MCF 10A (cell line): ENCODE results near the gene CSH1. TPM values are rescaled to one million over a fixed set of nuclear protein-coding genes. Genes with fewer than 3 reads are reported as not detected.
"Not testable (repeated sequence)": the region's sequence is repeated elsewhere in the genome, so short reads cannot be mapped to it uniquely, and the experiment has no call there.

Experiments used
- BruUV-seq: library from RNA; stranded (reverse); fragments of 400-500 nt; replicated peaks from 2 replicates; lab custom pipeline; 2021; lab: Mats Ljungman, UMichigan
- CTCF ChIA-PET: fragments of 300-600 bp; sonication (Branson Sonifier 250); formaldehyde crosslinking; extraction: SDS; loops from one replicate; lab custom pipeline; 2021; ENCODE audit warnings: antibody characterized with exemption, inconsistent platforms; lab: Yijun Ruan, JAX
- POLR2A ChIA-PET: fragments of 300-600, 350-650 bp; sonication (Branson Sonifier 250); formaldehyde crosslinking; extraction: SDS; loops from one replicate; lab custom pipeline; 2020; ENCODE audit warnings: antibody characterized with exemption, inconsistent platforms; lab: Yijun Ruan, JAX
- DNase-seq: peaks from one replicate; pipeline ENCODE4 v3.0.0-alpha.2; 2018; ENCODE audit not compliant: unreplicated experiment
- H3K27ac Mint-ChIP-seq: one replicate; pipeline ENCODE4 v1.8.0; 2022; ENCODE audit warnings: mild to moderate bottlenecking, low read depth, mixed read lengths; ENCODE audit not compliant: unreplicated experiment
- H3K27me3 Mint-ChIP-seq: one replicate; pipeline ENCODE4 v1.8.0; 2022; ENCODE audit warnings: mixed read lengths; ENCODE audit not compliant: insufficient read depth, unreplicated experiment
- H3K36me3 Mint-ChIP-seq: one replicate; pipeline ENCODE4 v1.8.0; 2022; ENCODE audit warnings: mild to moderate bottlenecking, moderate library complexity, mixed read lengths; ENCODE audit not compliant: insufficient read depth, unreplicated experiment
- H3K4me1 Mint-ChIP-seq: one replicate; pipeline ENCODE4 v1.8.0; 2022; ENCODE audit warnings: mixed read lengths; ENCODE audit not compliant: insufficient read depth, unreplicated experiment
- H3K4me3 Mint-ChIP-seq: one replicate; pipeline ENCODE4 v1.8.0; 2022; ENCODE audit warnings: mild to moderate bottlenecking, moderate library complexity, mixed read lengths; ENCODE audit not compliant: unreplicated experiment
- H3K9me3 Mint-ChIP-seq: one replicate; pipeline ENCODE4 v1.8.0; 2022; ENCODE audit warnings: mixed read lengths; ENCODE audit not compliant: unreplicated experiment
- intact Hi-C: fragments of 100-400 bp; cut with micrococcal nuclease; formaldehyde crosslinking; loops from 2 replicates; pipeline ENCODE4 v1.14.1; 2022
- total RNA-seq: library from RNA; stranded (reverse); gene quantifications from 2 replicates; pipeline ENCODE4 v1.2.3, GENCODE V29; 2022
- TF ChIP-seq, protein P1 (sequence below): fragments of 200-600 bp; IDR thresholded peaks from one replicate; pipeline ENCODE4 v1.8.0; 2022; ENCODE audit warnings: antibody characterized with exemption, mild to moderate bottlenecking; ENCODE audit not compliant: unreplicated experiment

The CSH1 gene
- total RNA-seq, 1 experiment from 2014 or later = not detected

DNA sequence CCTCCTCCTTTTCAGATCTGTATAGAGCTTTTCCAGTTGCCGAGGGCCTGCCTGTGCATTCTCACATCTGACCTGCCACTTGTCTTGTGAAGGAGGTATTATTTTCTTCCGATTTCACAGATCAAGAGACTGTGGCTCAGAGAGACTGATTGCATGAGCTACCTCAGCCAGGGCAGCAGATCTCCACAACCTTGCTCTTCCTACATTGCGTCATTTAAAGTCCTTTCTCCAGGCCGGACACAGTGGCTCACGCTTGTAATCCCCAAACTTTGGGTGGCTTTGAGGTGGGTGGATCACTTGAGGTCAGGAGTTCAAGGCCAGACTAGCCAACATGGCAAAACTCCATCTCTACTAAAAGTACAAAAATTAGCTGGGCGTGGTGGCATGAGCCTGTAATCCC, 23.7 kb upstream of the CSH1 start:
- CTCF ChIA-PET = interaction anchor here (0.6 to 5.0 kb wide), 35 partner anchors 9 to 1946 kb away, joined by 3 to 63 read pairs (median 4); partner anchors contain the start of genes CD79B, CSHL1 and ICAM2
- DNase-seq, H3K4me1 Mint-ChIP-seq, POLR2A ChIA-PET, BruUV-seq, H3K36me3 Mint-ChIP-seq, H3K4me3 Mint-ChIP-seq, H3K27ac Mint-ChIP-seq, H3K9me3 Mint-ChIP-seq, intact Hi-C loops: not testable (repeated sequence)
- H3K27me3 Mint-ChIP-seq = peaks cover 13% of the 10 kb centered on the region

DNA sequence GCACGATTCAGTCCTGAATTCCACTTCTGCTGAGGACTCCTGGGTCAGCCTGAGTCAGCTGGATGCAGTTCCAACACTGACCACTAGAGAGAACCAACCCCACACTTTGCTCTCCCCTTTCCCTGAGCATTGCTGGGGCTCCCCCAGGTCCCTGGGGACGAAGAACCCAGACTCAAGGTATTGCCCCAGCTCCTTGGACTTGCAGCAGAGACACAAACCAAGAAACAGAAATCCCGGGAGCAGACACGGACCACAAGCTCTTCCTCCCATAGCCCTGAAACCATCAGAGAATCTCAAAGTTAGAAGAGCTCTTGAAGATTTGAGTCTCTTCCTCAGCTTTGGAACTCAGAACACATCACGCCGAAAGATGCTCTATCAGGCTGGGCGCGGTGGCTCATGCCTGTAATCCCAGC, 22.9 kb upstream of the CSH1 start:
- Mint-ChIP-seq H3K4me3 (no peak overlapping the region), H3K27me3 (peaks cover 13% of the 10 kb centered on the region), H3K9me3 (no peaks in the 10 kb centered on the region), H3K4me1 (peaks cover 5% of the 10 kb centered on the region), H3K36me3 (no peaks in the 10 kb centered on the region), H3K27ac (no peak overlapping the region)
- POLR2A ChIA-PET = interaction anchor here (0.6 kb wide), 1 partner anchor 112 kb away, joined by 4 read pairs; no protein-coding TSS in a partner anchor
- CTCF ChIA-PET = interaction anchor here (0.5 to 5.0 kb wide), 42 partner anchors 9 to 363 kb away, joined by 3 to 63 read pairs (median 4); partner anchors contain the start of genes CD79B, CSHL1 and ICAM2
- peak; percentile 64 for DNase-seq
- TF ChIP-seq, protein P1, sequence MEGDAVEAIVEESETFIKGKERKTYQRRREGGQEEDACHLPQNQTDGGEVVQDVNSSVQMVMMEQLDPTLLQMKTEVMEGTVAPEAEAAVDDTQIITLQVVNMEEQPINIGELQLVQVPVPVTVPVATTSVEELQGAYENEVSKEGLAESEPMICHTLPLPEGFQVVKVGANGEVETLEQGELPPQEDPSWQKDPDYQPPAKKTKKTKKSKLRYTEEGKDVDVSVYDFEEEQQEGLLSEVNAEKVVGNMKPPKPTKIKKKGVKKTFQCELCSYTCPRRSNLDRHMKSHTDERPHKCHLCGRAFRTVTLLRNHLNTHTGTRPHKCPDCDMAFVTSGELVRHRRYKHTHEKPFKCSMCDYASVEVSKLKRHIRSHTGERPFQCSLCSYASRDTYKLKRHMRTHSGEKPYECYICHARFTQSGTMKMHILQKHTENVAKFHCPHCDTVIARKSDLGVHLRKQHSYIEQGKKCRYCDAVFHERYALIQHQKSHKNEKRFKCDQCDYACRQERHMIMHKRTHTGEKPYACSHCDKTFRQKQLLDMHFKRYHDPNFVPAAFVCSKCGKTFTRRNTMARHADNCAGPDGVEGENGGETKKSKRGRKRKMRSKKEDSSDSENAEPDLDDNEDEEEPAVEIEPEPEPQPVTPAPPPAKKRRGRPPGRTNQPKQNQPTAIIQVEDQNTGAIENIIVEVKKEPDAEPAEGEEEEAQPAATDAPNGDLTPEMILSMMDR = peak; percentile 90
- intact Hi-C loops = loop anchor here (1.0 to 10.0 kb wide), 4 partner anchors 71 to 365 kb away; no protein-coding TSS in a partner anchor
- BruUV-seq = no TSS peak

DNA sequence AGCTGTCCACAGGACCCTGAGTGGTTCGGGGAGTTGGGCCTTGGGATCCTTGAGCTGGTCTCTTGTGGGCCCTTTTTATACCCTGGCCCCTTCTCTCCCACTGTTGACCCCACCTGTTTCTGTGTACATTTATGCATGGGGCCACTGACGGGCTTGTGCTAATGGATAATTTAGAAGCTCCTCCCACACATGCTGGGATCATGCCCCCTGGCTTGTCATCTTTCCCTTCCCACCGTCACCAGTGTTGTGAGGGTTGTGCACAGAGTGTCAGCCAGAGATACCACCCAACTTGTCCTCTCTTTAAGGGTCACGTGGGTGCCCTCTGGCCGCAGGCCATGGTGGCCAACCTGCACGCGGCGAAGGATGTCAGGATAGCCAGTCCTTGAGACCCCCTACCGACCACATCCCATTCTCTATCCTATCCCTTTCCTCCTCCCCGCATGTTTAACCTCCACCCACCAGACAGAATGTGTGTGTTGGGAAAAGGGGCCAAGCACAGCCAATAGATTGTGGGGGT, 22.5 kb upstream of the CSH1 start, which contains the start of gene GH1:
GH1 (minus strand) TSS at position 51 of the 517 bp plus-strand sequence. CDS start 63 bp downstream, outside the sequence.
- peaks cover 13% of the 10 kb centered on the region for H3K27me3 Mint-ChIP-seq
- CTCF ChIA-PET = interaction anchor here (0.5 to 5.0 kb wide), 31 partner anchors 8 to 501 kb away, joined by 3 to 63 read pairs (median 5); partner anchors contain the start of genes CD79B and CSHL1
- H3K27ac Mint-ChIP-seq, H3K36me3 Mint-ChIP-seq, H3K9me3 Mint-ChIP-seq, H3K4me3 Mint-ChIP-seq, DNase-seq, H3K4me1 Mint-ChIP-seq, POLR2A ChIA-PET, BruUV-seq: not testable (repeated sequence)
- intact Hi-C loops = loop anchor here (1.0 to 10.0 kb wide), 4 partner anchors 72 to 366 kb away; no protein-coding TSS in a partner anchor

DNA sequence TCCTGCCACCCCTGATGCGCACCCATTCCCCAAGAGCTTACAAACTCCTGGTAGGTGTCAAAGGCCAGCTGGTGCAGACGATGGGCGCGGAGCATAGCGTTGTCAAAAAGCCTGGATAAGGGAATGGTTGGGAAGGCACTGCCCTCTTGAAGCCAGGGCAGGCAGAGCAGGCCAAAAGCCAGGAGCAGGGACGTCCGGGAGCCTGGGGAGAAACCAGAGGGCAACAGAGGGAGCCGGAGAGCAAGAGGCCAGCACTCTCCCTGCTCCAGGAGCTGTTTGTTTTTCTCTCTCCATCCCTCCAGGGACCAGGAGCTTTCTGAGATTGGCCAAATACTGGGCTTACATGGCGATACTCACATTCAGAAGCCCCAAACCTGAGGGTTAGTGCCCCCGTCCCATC, 21.9 kb upstream of the CSH1 start:
- DNase-seq = no peak
- Mint-ChIP-seq H3K27ac (no peak overlapping the region), H3K36me3 (no peaks in the 10 kb centered on the region), H3K4me3 (no peak overlapping the region), H3K9me3 (no peaks in the 10 kb centered on the region), H3K4me1 (peaks cover 5% of the 10 kb centered on the region), H3K27me3 (peaks cover 13% of the 10 kb centered on the region)
- intact Hi-C loops = loop anchor here (2.0 to 10.0 kb wide), 3 partner anchors 72 to 366 kb away; no protein-coding TSS in a partner anchor
- no TSS peak for BruUV-seq
- TF ChIP-seq, protein P1 = no peak
- ChIA-PET CTCF (interaction anchor here (0.7 to 5.0 kb wide), 17 partner anchors 10 to 502 kb away, joined by 3 to 63 read pairs (median 6); partner anchors contain the start of gene CD79B), POLR2A (interaction anchor here (0.6 kb wide), 1 partner anchor 195 kb away, joined by 3 read pairs; no protein-coding TSS in a partner anchor)
